ENCODE results near the gene SAMD4A. TPM values are rescaled to one million over a fixed set of nuclear protein-coding genes. Genes with fewer than 3 reads are reported as not detected.

Gene SAMD4A
- total and polyA plus RNA-seq, 2 of the 4 experiments (the other 2 are of a cell fraction): 22.9 to 38.2 TPM

DNA sequence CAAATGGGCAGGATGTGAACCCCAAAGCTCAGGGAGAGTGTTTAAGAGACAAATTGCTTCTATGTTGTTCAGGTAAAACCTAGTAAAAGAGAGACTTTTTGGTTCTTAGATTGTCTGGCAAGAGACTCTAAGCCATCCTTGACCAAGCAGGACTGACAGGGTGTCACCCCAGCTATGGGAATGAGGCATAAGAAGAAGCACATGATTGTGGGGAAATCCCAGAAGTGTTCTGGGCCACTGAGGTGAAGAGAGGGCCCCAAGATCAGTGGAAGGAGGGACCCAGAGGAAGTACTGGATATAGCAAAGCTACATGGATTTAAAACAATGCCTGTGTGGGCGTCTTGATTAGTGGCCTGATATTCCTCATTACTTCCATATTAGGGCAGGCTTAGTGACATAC, 99.0 kb downstream of the SAMD4A start:
- no peak overlapping the region for H4K5ac ChIP-seq (ENCODE audit: low read depth, low read length)
- dilution Hi-C loops (cut with HindIII; ENCODE audit: low sequenced_read_pairs, unreplicated experiment): no loop called here
- intact Hi-C loops (cut with micrococcal nuclease): no loop called here
- H3K79me1 ChIP-seq (ENCODE audit: low read depth in 1 of 2, low read length in 2 of 2): peaks cover 61 to 90% of the 10 kb centered on the region in 2 experiments
- H3K9me3 ChIP-seq (ENCODE audit: control insufficient read depth, insufficient read depth, low read length): no peaks in the 10 kb centered on the region
- H2AFZ ChIP-seq (replicated peaks; ENCODE audit: low read length, poor library complexity): no peak overlapping the region
- no peak overlapping the region for H3K27ac ChIP-seq (ENCODE audit: insufficient read depth, low read length)
- no peak overlapping the region for H2BK120ac ChIP-seq (ENCODE audit: low read depth, low read length)
- H2BK20ac ChIP-seq (ENCODE audit: low read depth, low read length): no peak overlapping the region
- no peak overlapping the region for H3K18ac ChIP-seq (ENCODE audit: low read depth, low read length)
- no peak overlapping the region for H4K8ac ChIP-seq (ENCODE audit: low read depth in 2 of 2, low read length in 2 of 2)
- ATAC-seq (ENCODE audit: low read depth) (no peak), DNase-seq (no peak)
- peaks cover 71% of the 10 kb centered on the region for H4K20me1 ChIP-seq (ENCODE audit: insufficient read depth, low read length)
- H3K9ac ChIP-seq (ENCODE audit: low read depth, low read length): no peak overlapping the region
- H3K4ac ChIP-seq (ENCODE audit: low read depth, low read length): no peak overlapping the region
- no peak overlapping the region for H3K23ac ChIP-seq (ENCODE audit: low read depth, low read length)
- H2AK5ac ChIP-seq (ENCODE audit: low read depth, low read length): no peak overlapping the region
- in situ Hi-C loops (cut with MboI; ENCODE audit: low sequenced_read_pairs): no loop called here
- BruUV-seq (replicated peaks): no TSS peak
- H3K9me1 ChIP-seq (ENCODE audit: insufficient read depth, low read length): peaks cover 48% of the 10 kb centered on the region
- peaks cover 26% of the 10 kb centered on the region for H3K4me1 ChIP-seq (ENCODE audit: control insufficient read depth, insufficient read depth, low read length)
- no peak overlapping the region for H2BK5ac ChIP-seq (ENCODE audit: low read depth, low read length, poor library complexity, severe bottlenecking)
- H3K4me2 ChIP-seq (ENCODE audit: low read depth, low read length): no peak overlapping the region
- H3K56ac ChIP-seq (ENCODE audit: extremely low read depth, insufficient read depth, low read length): no peak overlapping the region
- no peak for TF ChIP-seq POLR2A (IDR thresholded peaks at IDR 0.05; ENCODE audit: low read depth, low read length)
- H2AK9ac ChIP-seq (replicated peaks; ENCODE audit: low read depth, low read length, poor library complexity): no peak overlapping the region
- CTCF ChIA-PET: no interaction called here
- POLR2A ChIA-PET (ENCODE audit: unreplicated experiment): no interaction called here
- WGBS, 2 experiments (ENCODE audit: extremely low coverage in 2 of 2, insufficient read length in 1 of 2): no CpG with 5 or more reads among the region's 1 CpG
- H3K36me3 ChIP-seq (ENCODE audit: control insufficient read depth, insufficient read depth, low read length): 0 out of 2 replicates have a peak, but pooled peaks cover 4% of the 10 kb centered on the region
- no peak overlapping the region for H3K14ac ChIP-seq (replicated peaks; ENCODE audit: low read depth, low read length)
- H2BK15ac ChIP-seq (ENCODE audit: low read depth, low read length): no peak overlapping the region
- no peak overlapping the region for H3K4me3 ChIP-seq (ENCODE audit: insufficient read depth, low read depth, low read length)
- no peaks in the 10 kb centered on the region for H3K27me3 ChIP-seq (ENCODE audit: control insufficient read depth, insufficient read depth, low read length)
- H4K91ac ChIP-seq (ENCODE audit: insufficient read depth, low read depth, low read length): no peak overlapping the region
